Small intestine (tissue), 7 donors: Measurements from ENCODE around the gene RAPGEF4. TPM values are rescaled to one million over a fixed set of nuclear protein-coding genes. Genes with fewer than 3 reads are reported as not detected.

Experiments
- DNase-seq, 2 donors: peaks; one replicate each; pipeline versions ENCODE4 v3.0.0 to v3.0.0-alpha.2; 2013
- FAIRE-seq: peaks from 2 replicates; lab custom pipeline; 2012; peaks lifted over from hg19 to GRCh38; lab: Jason Lieb, UNC
- H3K27ac ChIP-seq, 3 donors: one replicate each; pipeline ENCODE4 v1.5.1; 2013; ENCODE audit warnings: low read length in 2 of 3, mild to moderate bottlenecking in 2 of 3, control low read depth in 1 of 3, inconsistent platforms in 1 of 3, low read depth in 1 of 3, moderate library complexity in 1 of 3
- H3K27me3 ChIP-seq, 3 donors: one replicate each; pipeline ENCODE4 v1.6.1; 2013; ENCODE audit warnings: low read length in 3 of 3, inconsistent platforms in 1 of 3; ENCODE audit not compliant: control insufficient read depth in 3 of 3, insufficient read depth in 3 of 3
- H3K36me3 ChIP-seq, 3 donors: one replicate each; pipeline ENCODE4 v1.6.1; 2013; ENCODE audit warnings: low read length in 3 of 3, inconsistent platforms in 1 of 3, low read depth in 1 of 3, mild to moderate bottlenecking in 1 of 3, moderate library complexity in 1 of 3; ENCODE audit not compliant: control insufficient read depth in 3 of 3, insufficient read depth in 2 of 3
- H3K4me1 ChIP-seq, 3 donors: one replicate each; pipeline ENCODE4 v1.6.1; 2013; ENCODE audit warnings: low read length in 2 of 3, inconsistent platforms in 1 of 3, low read depth in 1 of 3, mild to moderate bottlenecking in 1 of 3, moderate library complexity in 1 of 3; ENCODE audit not compliant: control insufficient read depth in 3 of 3, insufficient read depth in 2 of 3
- H3K4me3 ChIP-seq, 3 donors: one replicate each; pipeline ENCODE4 v1.5.1; 2013; ENCODE audit warnings: low read length in 3 of 3, control low read depth in 1 of 3, inconsistent platforms in 1 of 3, low read depth in 1 of 3, mild to moderate bottlenecking in 1 of 3, moderate library complexity in 1 of 3
- H3K9me3 ChIP-seq, 2 donors: one replicate each; pipeline ENCODE4 v1.6.1; 2013; ENCODE audit warnings: low read depth in 1 of 2, low read length in 1 of 2; ENCODE audit not compliant: control insufficient read depth in 2 of 2, insufficient read depth in 1 of 2
- WGBS, 3 donors: extraction: QIAGEN DNeasy Blood & Tissue Kit; methylation state at CpG; one replicate each; pipeline ENCODE4 v1.1.7; 2013; 5-methylcytosine and 5-hydroxymethylcytosine counted together
- polyA plus RNA-seq, 4 donors: library from polyadenylated mRNA; stranded (reverse) in 3 of 4; unstranded in 1 of 4; fragments of 200-250 nt in 3 of 4; fragments of 120-200 nt in 1 of 4; gene quantifications; one replicate each; pipeline versions ENCODE4 v1.2.1 to v1.2.3, GENCODE V29; 2013
- donor health status: healthy with polysubstance abuse.
- donor health status: control.
- donor health status: control.
- donor health status: Bipolar disorder and iron deficiency.
- donor health status: healthy.

The RAPGEF4 gene
- polyA plus RNA-seq, 4 donors: 0.45 to 7.2 (median 3.4) TPM

GRCh38 chr2:172812158-172812744 lies 76.6 kb downstream of the RAPGEF4 start:
- 45 to 81% (median 56%) methylated on average over 7 of the region's 7 CpGs for WGBS, 3 donors
- no peaks in the 10 kb centered on the region for H3K36me3 ChIP-seq
- no peaks in the 10 kb centered on the region for H3K27me3 ChIP-seq
- DNase-seq (no peak), FAIRE-seq (no peak)
- no peak overlapping the region for H3K4me3 ChIP-seq
- H3K9me3 ChIP-seq: no peaks in the 10 kb centered on the region
- H3K4me1 ChIP-seq: no peaks in the 10 kb centered on the region
- H3K27ac ChIP-seq: no peak overlapping the region

- Histone ChIP-seq H3K27me3 (no peaks in the 10 kb centered on the region), H3K4me1 (no peaks in the 10 kb centered on the region), H3K27ac (no peak overlapping the region), H3K36me3 (no peaks in the 10 kb centered on the region), H3K4me3 (no peak overlapping the region), H3K9me3 (no peaks in the 10 kb centered on the region)
- DNase-seq (peak; percentile 22 to 36), FAIRE-seq (no peak)
- 24 to 49% (median 35%) methylated on average over 4 of the region's 4 CpGs for WGBS, 3 donors
These were observed 77.8 kb downstream of the RAPGEF4 start for GRCh38 chr2:172813314-172813888.

GRCh38 chr2:172817411-172817810 lies 81.8 kb downstream of the RAPGEF4 start:
- no peak overlapping the region for H3K27ac ChIP-seq
- H3K27me3 ChIP-seq: no peaks in the 10 kb centered on the region
- no peak overlapping the region for H3K4me3 ChIP-seq
- 23 to 46% (median 43%) methylated on average over 1 of the region's 1 CpG for WGBS, 3 donors
- FAIRE-seq (no peak), DNase-seq (no peak)
- H3K9me3 ChIP-seq: no peaks in the 10 kb centered on the region
- H3K36me3 ChIP-seq: no peaks in the 10 kb centered on the region
- no peaks in the 10 kb centered on the region for H3K4me1 ChIP-seq

GRCh38 chr2:172819943-172820342 lies 84.3 kb downstream of the RAPGEF4 start:
- Histone ChIP-seq H3K4me1 (no peaks in the 10 kb centered on the region), H3K9me3 (no peaks in the 10 kb centered on the region), H3K4me3 (no peak overlapping the region), H3K27me3 (peaks cover 0 to 3% (median 0%) of the 10 kb centered on the region in 3 donors), H3K36me3 (no peaks in the 10 kb centered on the region), H3K27ac (no peak overlapping the region)
- no peak for FAIRE-seq
- no peak for DNase-seq

- no peaks in the 10 kb centered on the region for H3K36me3 ChIP-seq
- H3K4me1 ChIP-seq: no peaks in the 10 kb centered on the region
- no peak overlapping the region for H3K4me3 ChIP-seq
- peak overlapping the region in 1 of 3 donors; percentile 28 for H3K27ac ChIP-seq
- DNase-seq (no peak), FAIRE-seq (no peak)
- 75 to 90% (median 83%) methylated on average over 7 of the region's 7 CpGs for WGBS, 3 donors
- H3K27me3 ChIP-seq: peaks cover 0 to 3% (median 0%) of the 10 kb centered on the region in 3 donors
- no peaks in the 10 kb centered on the region for H3K9me3 ChIP-seq
These were observed 86.0 kb downstream of the RAPGEF4 start for GRCh38 chr2:172821370-172822338.

GRCh38 chr2:172822585-172822984 lies 86.9 kb downstream of the RAPGEF4 start:
- Histone ChIP-seq H3K9me3 (no peaks in the 10 kb centered on the region), H3K27me3 (peaks cover 0 to 3% (median 0%) of the 10 kb centered on the region in 3 donors), H3K27ac (peak overlapping the region in 1 of 3 donors; percentile 2), H3K36me3 (no peaks in the 10 kb centered on the region), H3K4me1 (no peaks in the 10 kb centered on the region), H3K4me3 (no peak overlapping the region)
- 80 to 95% (median 87%) methylated on average over 6 of the region's 6 CpGs for WGBS, 3 donors
- FAIRE-seq: no peak
- no peak for DNase-seq

GRCh38 chr2:172823261-172823850 lies 87.7 kb downstream of the RAPGEF4 start:
- no peaks in the 10 kb centered on the region for H3K9me3 ChIP-seq
- DNase-seq (peak in 1 of 2 donors; percentile 32), FAIRE-seq (no peak)
- WGBS, 3 donors: 65 to 70% (median 68%) methylated on average over 7 of the region's 7 CpGs
- H3K27me3 ChIP-seq: peaks cover 0 to 3% (median 0%) of the 10 kb centered on the region in 3 donors
- H3K4me3 ChIP-seq: no peak overlapping the region
- no peaks in the 10 kb centered on the region for H3K4me1 ChIP-seq
- peak overlapping the region in 1 of 3 donors; percentile 46 for H3K27ac ChIP-seq
- no peaks in the 10 kb centered on the region for H3K36me3 ChIP-seq

GRCh38 chr2:172826522-172826921 lies 90.9 kb downstream of the RAPGEF4 start:
- WGBS, 3 donors: 74 to 87% (median 75%) methylated on average over 3 of the region's 3 CpGs
- Histone ChIP-seq H3K27ac (no peak overlapping the region), H3K36me3 (no peaks in the 10 kb centered on the region), H3K9me3 (no peaks in the 10 kb centered on the region), H3K4me3 (no peak overlapping the region), H3K4me1 (no peaks in the 10 kb centered on the region), H3K27me3 (peaks cover 0 to 3% (median 0%) of the 10 kb centered on the region in 3 donors)
- no peak for FAIRE-seq
- DNase-seq: no peak
